GM12891 (cell line): ENCODE measurements around the gene AAR2.

ENCODE experiments used
- POLR2A ChIP-seq: IDR thresholded peaks from 2 replicates; pipeline ENCODE4 v1.6.1; 2011; ENCODE audit warnings: low read depth, low read length, control low read depth
- POLR2AphosphoS5 ChIP-seq: IDR thresholded peaks from 2 replicates; pipeline ENCODE4 v1.6.1; 2011; ENCODE audit warnings: low read depth, low read length, control low read depth
- POU2F2 ChIP-seq: IDR thresholded peaks from 2 replicates; pipeline ENCODE4 v1.6.1; 2011; ENCODE audit warnings: low read depth, mild to moderate bottlenecking, control low read depth, low read length, moderate library complexity

GRCh38 chr20:36228770-36229169 lies 7.5 kb upstream of the AAR2 start:
- TF ChIP-seq POLR2A: no peak
- no peak for TF ChIP-seq POLR2AphosphoS5
- TF ChIP-seq POU2F2: no peak
